Posterior cingulate gyrus (tissue), 11 donors: ENCODE data around the gene SRSF2.
A peak's percentile ranks its signal among the peaks of the same experiment; 100 is the strongest.
"Not testable (repeated sequence)": the region's sequence is repeated elsewhere in the genome, so short reads cannot be mapped to it uniquely, and the experiment has no call there.

Experiments used
- DNase-seq, 10 donors: peaks; one replicate each; pipeline versions ENCODE4 v3.0.0 to v3.0.0-alpha.2; 2020 to 2021; ENCODE audit warnings: mixed read lengths in 3 of 10
- intact Hi-C: fragments of 100-400 bp; cut with DNase I; formaldehyde crosslinking; loops from one replicate; pipeline ENCODE4 v1.15.1; 2023

The SRSF2 gene, protein sequence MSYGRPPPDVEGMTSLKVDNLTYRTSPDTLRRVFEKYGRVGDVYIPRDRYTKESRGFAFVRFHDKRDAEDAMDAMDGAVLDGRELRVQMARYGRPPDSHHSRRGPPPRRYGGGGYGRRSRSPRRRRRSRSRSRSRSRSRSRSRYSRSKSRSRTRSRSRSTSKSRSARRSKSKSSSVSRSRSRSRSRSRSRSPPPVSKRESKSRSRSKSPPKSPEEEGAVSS

DNA sequence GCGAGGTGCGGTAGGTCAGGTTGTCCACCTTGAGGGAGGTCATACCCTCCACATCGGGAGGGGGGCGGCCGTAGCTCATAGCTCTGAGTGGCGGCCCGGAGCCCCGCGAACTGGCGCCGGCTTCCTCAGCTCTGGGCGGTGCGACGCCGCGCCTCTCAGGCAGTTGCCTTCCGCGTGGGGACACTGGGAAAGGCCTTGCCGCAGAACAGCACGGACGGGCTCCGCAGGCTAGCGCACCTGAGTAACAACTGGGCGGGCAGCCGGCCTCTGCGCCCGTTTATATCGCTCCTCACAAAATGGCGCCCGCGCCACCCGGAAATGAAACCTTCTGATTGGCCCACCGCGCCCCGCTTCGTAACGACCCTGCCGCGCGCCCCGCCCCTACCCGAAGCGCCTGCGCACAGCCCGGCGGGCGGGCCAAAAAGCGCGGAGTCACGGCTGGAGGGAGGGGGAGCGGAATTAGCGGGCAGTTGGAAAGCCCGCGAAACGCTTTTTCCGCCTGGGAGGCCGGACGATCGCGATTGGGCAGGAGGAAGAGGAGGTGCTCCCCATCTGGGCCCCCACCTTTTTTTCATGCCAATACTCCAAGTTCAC, at the start of gene SRSF2:
Gene SRSF2, minus strand, starts transcription at position 250 of the 594 bp plus-strand sequence. Its CDS starts 171 bp downstream, at position 79.
- intact Hi-C loops = loop anchor here (1.0 kb wide), 1 partner anchor 11 kb away; the partner anchor contains the start of genes JMJD6 and METTL23
- peak; percentile 97 to 100 (median 98) for DNase-seq

GRCh38 chr17:76784926-76785325, 47.8 kb upstream of the SRSF2 start:
- intact Hi-C loops = no loop called here
- no peak for DNase-seq

GRCh38 chr17:76783146-76783545, 46.0 kb upstream of the SRSF2 start:
- no peak for DNase-seq
- intact Hi-C loops = no loop called here

- intact Hi-C loops = no loop called here
- DNase-seq = no peak
These were observed 44.2 kb upstream of the SRSF2 start for GRCh38 chr17:76781056-76781982.

DNA sequence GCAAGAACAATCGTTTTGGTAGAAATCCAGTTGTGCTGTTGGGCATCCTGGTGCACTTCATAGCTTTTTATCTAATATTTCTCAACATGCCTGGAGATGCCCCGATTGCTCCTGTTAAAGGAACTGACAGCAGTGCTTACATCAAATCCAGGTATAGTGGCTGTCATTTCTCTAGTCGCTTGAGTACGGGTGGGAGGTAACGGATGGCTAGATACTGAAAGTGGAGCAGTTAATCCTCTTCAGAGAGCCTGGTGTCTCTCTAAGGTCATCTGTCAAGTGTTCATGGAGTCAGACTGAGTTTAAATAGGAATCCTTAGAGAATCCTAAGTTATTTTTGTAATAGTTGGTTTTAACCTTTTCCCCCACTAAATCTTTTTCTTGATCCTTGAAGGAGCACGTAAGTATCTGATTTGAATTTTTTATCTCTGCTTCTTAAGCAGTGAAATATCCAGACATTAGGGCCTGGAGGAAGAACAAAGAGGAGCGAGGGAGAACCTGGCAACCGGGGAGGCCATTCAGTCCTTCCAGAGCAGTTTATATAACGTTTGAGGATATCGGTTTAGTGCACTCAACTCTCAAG, 38.0 kb upstream of the SRSF2 start:
- intact Hi-C loops = no loop called here
- DNase-seq = no peak

- no peak for DNase-seq
- intact Hi-C loops = no loop called here
These were observed 35.9 kb upstream of the SRSF2 start for GRCh38 chr17:76772842-76773525.

- intact Hi-C loops = no loop called here
These were observed 21.4 kb upstream of the SRSF2 start for GRCh38 chr17:76758570-76758969.

DNA sequence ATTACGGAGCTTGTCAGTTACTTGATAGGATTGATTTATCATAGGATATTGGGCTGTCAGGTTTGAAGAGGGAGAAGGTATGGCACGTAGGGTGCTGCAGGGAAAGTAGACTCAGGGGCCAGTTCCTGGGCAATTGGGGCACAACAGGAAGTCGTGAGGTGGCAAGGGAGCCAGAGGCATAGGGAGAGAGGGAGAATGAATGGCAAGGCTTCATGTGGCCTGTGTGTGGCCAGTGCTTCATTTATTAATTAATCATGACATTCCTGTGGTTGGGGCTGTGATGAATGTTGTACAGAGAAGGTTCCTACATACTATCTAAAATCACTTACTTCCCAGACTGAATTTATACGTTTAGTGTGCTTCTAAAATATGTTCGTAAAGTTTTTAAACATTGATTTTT, 20.1 kb upstream of the SRSF2 start:
- intact Hi-C loops = no loop called here
- no peak for DNase-seq

More at GRCh38 chr17:76758570-76758969, 21.4 kb upstream of the SRSF2 start:
- no peak for DNase-seq

DNA sequence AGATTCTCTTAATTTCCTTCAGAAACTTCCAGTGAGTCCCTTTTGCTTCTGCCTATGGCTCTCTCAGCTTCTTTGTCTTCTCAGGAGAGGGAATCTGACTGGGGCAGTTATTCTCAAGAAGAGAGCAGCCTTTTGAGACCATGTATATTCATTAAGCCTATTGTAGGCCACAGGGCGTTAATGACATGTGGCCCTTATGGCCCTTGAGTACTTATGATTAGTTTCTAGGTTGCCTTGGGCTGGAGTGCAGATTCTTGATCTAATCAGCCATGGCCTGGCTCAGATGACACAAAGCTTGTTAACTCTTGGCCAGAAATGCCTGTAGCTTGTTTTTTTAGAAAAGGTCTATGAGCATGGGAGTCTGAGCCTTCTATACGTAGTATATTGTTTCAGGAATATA, 18.2 kb upstream of the SRSF2 start:
- no peak for DNase-seq
- intact Hi-C loops = no loop called here

DNA sequence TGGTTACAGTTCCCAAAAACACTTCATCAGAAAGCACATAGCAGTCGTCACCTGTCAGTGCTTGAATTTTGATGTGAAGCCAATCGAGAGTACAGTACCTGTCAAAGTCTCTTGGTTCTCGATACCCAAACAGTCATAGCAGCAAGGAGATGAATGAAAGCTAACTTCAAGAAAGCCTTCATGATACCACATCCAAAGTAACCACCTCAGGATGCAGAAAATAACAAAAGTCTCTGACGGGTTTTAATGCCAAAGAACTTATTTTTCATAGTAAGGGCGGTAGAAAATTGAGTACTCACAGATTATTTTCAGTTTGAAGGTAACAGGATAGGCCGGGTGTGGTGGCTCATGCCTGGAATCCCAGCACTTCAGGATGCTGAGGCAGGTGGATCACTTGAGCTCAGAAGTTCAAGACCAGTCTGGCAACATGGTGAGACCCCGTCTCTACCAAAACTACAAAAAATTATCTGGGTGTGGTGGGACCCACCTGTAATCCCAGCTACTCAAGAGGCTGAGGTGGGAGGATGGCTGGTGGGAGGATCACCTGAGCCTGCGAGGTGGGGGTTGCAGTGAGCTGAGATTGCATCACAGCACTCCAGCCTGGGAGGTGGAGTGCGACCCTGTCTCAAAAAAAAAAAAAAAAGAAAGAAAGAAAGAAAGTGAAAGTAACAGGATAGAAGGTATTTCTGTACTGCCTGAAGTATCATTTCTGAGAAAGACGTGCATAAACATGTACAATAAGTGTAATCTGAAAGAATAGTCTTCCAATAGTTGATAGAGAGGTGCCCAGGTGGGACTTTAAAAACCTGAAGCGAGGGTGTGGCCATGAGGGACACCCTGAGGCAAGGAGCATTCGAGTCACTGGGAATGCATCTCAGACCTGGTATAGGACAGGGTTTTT, 16.2 kb upstream of the SRSF2 start:
- no peak for DNase-seq

GRCh38 chr17:76752006-76752405, 14.9 kb upstream of the SRSF2 start:
- intact Hi-C loops = no loop called here
- no peak for DNase-seq

More for the DNA sequence above, 16.2 kb upstream of the SRSF2 start:
- intact Hi-C loops = no loop called here

- intact Hi-C loops = no loop called here
- DNase-seq = no peak
These were observed 14.4 kb upstream of the SRSF2 start for GRCh38 chr17:76751416-76751993.

DNA sequence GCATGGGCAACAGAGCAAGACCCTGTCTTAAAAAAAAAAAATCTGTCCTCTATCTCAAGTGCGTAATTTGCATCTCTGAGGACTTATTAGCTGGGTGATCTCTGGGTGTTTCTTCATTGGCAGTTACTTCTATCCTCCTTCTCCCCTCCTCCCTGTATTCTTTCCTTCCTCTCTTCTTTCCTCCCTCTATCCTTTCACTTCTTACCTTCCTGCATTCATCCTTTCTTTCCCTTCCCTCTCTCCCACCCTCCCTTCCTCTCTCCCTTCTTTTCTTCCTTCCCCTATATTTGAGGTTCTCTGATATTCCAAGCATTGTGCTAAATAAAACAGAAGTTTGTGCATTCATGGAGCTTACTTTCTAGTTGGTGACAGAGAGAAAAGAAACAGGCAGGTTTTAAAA, 11.5 kb upstream of the SRSF2 start:
- intact Hi-C loops = no loop called here
- no peak for DNase-seq

- intact Hi-C loops = no loop called here
- no peak for DNase-seq
These were observed 10.7 kb upstream of the SRSF2 start for GRCh38 chr17:76747716-76748363.

GRCh38 chr17:76745785-76746184, 8.7 kb upstream of the SRSF2 start:
- DNase-seq, intact Hi-C loops: not testable (repeated sequence)

GRCh38 chr17:76744747-76745146, 7.6 kb upstream of the SRSF2 start:
- no peak for DNase-seq
- intact Hi-C loops = no loop called here

- DNase-seq = no peak
- intact Hi-C loops = no loop called here
These were observed 5.8 kb upstream of the SRSF2 start for GRCh38 chr17:76742958-76743357.

GRCh38 chr17:76740329-76741118, 3.4 kb upstream of the SRSF2 start:
- DNase-seq = no peak

More at GRCh38 chr17:76740329-76741118, 3.4 kb upstream of the SRSF2 start:
- intact Hi-C loops = no loop called here
